ENCODE results near the gene MSMP.

Gene MSMP

GRCh38 chr9:35754264-35754663, at the start of gene MSMP:
TSS of gene MSMP (minus strand) at chr9:35754276. CDS start at chr9:35754129, 147 bp downstream.
- no peak for DNase-seq

GRCh38 chr9:35801328-35802128, 47.5 kb upstream of the MSMP start:
- DNase-seq = no peak

- no peak for DNase-seq
Measured at GRCh38 chr9:35800530-35800929, 46.5 kb upstream of the MSMP start.

- DNase-seq = peak; percentile 73
Measured at GRCh38 chr9:35798658-35799374, 44.7 kb upstream of the MSMP start.

- DNase-seq = no peak
Measured at GRCh38 chr9:35797311-35798109, 43.4 kb upstream of the MSMP start.

GRCh38 chr9:35795695-35796094, 41.6 kb upstream of the MSMP start:
- no peak for DNase-seq

- no peak for DNase-seq
Measured at GRCh38 chr9:35793461-35793860, 39.4 kb upstream of the MSMP start.

GRCh38 chr9:35792826-35793225, 38.8 kb upstream of the MSMP start:
- DNase-seq = no peak

GRCh38 chr9:35792024-35792813, 38.1 kb upstream of the MSMP start:
- no peak for DNase-seq

GRCh38 chr9:35791297-35791921, 37.3 kb upstream of the MSMP start, which contains the start of gene NPR2:
TSS of gene NPR2 (plus strand) at chr9:35791591. CDS start at chr9:35792409, 818 bp downstream.
- DNase-seq = no peak

- peak; percentile 64 for DNase-seq
Measured at GRCh38 chr9:35790385-35791296, 36.6 kb upstream of the MSMP start.

GRCh38 chr9:35790025-35790384, 35.9 kb upstream of the MSMP start:
- DNase-seq = no peak

- DNase-seq = no peak
Measured at GRCh38 chr9:35789541-35789940, 35.5 kb upstream of the MSMP start.

- no peak for DNase-seq
Measured at GRCh38 chr9:35783418-35783817, 29.3 kb upstream of the MSMP start.

- DNase-seq = no peak
Measured at GRCh38 chr9:35781066-35781465, 27.0 kb upstream of the MSMP start.

- no peak for DNase-seq
Measured at GRCh38 chr9:35778496-35778895, 24.4 kb upstream of the MSMP start.

- no peak for DNase-seq
Measured at GRCh38 chr9:35776018-35776417, 21.9 kb upstream of the MSMP start.

- no peak for DNase-seq
Measured at GRCh38 chr9:35774907-35775635, 21.0 kb upstream of the MSMP start.

- no peak for DNase-seq
Measured at GRCh38 chr9:35771943-35772342, 17.9 kb upstream of the MSMP start.

GRCh38 chr9:35771534-35771933, 17.5 kb upstream of the MSMP start:
- no peak for DNase-seq
